Kidney epithelial cell (primary cell): ENCODE results near the gene HSD17B2. TPM values are rescaled to one million over a fixed set of nuclear protein-coding genes. Genes with fewer than 3 reads are reported as not detected.
A peak's percentile ranks its signal among the peaks of the same experiment; 100 is the strongest.

ENCODE experiments used
- DNase-seq: peaks from one replicate; pipeline ENCODE4 v3.0.0-alpha.2; 2010; ENCODE audit warnings: low read depth
- H3K27me3 ChIP-seq: 2 replicates; pipeline ENCODE4 v1.6.0; 2011; ENCODE audit warnings: low read length; ENCODE audit not compliant: control insufficient read depth, insufficient read depth
- H3K36me3 ChIP-seq: 2 replicates; pipeline ENCODE4 v1.5.1; 2011; ENCODE audit warnings: low read length; ENCODE audit not compliant: control insufficient read depth, insufficient read depth
- H3K4me3 ChIP-seq: 2 replicates; pipeline ENCODE4 v1.5.1; 2011; ENCODE audit warnings: low read depth, mild to moderate bottlenecking, control low read depth, low read length
- total RNA-seq: library from RNA; depleted of rRNA; stranded (reverse); fragments of >200 nt; gene quantifications from 2 replicates; pipeline ENCODE4 v1.2.3, GENCODE V29; 2015
- TF ChIP-seq, protein P1 (sequence below): IDR thresholded peaks from 2 replicates; pipeline ENCODE4 v1.5.1; 2011; ENCODE audit warnings: mild to moderate bottlenecking, moderate library complexity, low read length, control low read depth, inconsistent platforms; ENCODE audit not compliant: insufficient read depth, poor library complexity, severe bottlenecking

The HSD17B2 gene
- total RNA-seq, 1 donor from 2014 or later = not detected

DNA sequence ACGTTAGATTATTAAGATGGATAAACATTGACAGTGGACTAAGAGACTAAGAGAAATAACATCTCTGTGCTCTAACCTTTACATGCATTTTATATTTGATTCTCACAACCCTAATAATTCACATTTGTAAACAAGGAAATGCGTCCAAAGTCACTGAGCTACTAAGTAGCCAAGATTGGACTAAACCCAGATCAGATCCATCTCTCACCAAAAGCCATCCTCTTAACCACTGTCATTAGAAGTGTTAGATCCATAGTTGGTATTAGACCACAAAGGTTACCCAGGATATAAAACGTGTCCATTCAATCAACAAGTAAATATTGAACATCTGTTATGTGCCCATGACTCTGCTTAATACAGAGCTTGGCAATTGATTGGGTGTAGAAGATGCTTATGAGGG, 5.2 kb downstream of the HSD17B2 start:
- Histone ChIP-seq H3K4me3 (no peak overlapping the region), H3K36me3 (no peaks in the 10 kb centered on the region), H3K27me3 (no peaks in the 10 kb centered on the region)
- DNase-seq = no peak
- TF ChIP-seq, protein P1, sequence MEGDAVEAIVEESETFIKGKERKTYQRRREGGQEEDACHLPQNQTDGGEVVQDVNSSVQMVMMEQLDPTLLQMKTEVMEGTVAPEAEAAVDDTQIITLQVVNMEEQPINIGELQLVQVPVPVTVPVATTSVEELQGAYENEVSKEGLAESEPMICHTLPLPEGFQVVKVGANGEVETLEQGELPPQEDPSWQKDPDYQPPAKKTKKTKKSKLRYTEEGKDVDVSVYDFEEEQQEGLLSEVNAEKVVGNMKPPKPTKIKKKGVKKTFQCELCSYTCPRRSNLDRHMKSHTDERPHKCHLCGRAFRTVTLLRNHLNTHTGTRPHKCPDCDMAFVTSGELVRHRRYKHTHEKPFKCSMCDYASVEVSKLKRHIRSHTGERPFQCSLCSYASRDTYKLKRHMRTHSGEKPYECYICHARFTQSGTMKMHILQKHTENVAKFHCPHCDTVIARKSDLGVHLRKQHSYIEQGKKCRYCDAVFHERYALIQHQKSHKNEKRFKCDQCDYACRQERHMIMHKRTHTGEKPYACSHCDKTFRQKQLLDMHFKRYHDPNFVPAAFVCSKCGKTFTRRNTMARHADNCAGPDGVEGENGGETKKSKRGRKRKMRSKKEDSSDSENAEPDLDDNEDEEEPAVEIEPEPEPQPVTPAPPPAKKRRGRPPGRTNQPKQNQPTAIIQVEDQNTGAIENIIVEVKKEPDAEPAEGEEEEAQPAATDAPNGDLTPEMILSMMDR = no peak

DNA sequence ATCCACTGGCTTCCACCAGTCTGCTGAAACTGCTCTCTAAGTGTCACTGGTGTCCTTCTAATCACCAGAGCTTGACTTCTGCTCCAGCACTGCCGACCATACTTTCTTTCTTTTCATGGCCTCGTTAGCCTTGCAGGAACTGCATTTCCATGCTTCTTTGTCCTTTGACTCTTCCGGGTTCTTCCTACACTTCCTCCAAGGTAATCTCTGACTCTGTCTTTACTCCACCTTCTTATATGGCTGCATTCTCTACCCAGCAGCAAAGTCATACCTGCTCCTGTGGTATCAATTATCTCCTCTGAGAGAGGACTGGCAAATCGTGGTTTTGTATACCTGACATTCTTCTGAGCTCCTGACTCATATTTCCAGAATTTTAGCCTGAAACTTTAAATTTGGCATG, 6.5 kb downstream of the HSD17B2 start:
- no peak overlapping the region for H3K4me3 ChIP-seq
- H3K27me3 ChIP-seq = no peaks in the 10 kb centered on the region
- no peak for DNase-seq
- no peaks in the 10 kb centered on the region for H3K36me3 ChIP-seq
- TF ChIP-seq, protein P1 = no peak

DNA sequence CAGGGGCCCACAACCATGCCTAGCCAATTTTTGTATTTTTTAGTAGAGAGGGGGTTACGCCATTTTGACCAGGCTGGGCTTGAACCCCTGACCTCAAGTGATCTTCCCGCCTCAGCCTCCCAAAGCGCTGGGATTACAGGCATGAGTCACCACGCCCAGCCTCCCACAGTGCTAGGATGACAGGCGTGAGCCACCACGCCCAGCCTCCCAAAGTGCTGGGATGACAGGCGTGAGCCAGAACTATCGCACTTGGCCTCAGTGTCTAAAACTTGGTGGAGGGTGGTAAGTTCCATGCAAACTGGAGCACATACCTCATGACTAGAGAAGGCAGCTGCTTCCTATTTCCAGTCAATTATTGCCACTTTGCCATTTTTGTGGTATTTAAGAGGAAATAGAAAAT, 7.1 kb downstream of the HSD17B2 start:
- DNase-seq = no peak
- Histone ChIP-seq H3K36me3 (no peaks in the 10 kb centered on the region), H3K27me3 (no peaks in the 10 kb centered on the region), H3K4me3 (no peak overlapping the region)
- TF ChIP-seq, protein P1 = no peak

DNA sequence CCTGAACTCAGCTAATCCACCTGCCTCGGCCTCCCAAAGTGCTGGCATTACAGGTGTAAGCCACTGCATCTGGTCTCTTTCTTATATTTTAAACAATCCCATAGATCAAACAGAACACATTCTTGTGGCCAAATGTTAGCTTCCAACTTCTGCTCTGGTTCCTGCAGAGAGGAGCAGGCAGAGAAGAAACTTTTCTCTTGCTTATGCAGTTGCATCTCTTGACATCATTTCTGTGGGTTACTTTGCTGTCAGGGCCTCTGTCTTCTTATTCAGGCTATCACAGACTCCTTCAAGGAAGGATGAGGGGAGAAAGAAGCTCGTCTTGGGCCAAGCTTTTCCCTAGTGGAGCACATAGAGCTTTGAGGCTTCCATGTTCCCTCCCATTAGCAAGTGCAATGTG, 7.8 kb downstream of the HSD17B2 start:
- H3K36me3 ChIP-seq = no peaks in the 10 kb centered on the region
- H3K27me3 ChIP-seq = no peaks in the 10 kb centered on the region
- no peak overlapping the region for H3K4me3 ChIP-seq
- no peak for DNase-seq
- TF ChIP-seq, protein P1 = no peak

DNA sequence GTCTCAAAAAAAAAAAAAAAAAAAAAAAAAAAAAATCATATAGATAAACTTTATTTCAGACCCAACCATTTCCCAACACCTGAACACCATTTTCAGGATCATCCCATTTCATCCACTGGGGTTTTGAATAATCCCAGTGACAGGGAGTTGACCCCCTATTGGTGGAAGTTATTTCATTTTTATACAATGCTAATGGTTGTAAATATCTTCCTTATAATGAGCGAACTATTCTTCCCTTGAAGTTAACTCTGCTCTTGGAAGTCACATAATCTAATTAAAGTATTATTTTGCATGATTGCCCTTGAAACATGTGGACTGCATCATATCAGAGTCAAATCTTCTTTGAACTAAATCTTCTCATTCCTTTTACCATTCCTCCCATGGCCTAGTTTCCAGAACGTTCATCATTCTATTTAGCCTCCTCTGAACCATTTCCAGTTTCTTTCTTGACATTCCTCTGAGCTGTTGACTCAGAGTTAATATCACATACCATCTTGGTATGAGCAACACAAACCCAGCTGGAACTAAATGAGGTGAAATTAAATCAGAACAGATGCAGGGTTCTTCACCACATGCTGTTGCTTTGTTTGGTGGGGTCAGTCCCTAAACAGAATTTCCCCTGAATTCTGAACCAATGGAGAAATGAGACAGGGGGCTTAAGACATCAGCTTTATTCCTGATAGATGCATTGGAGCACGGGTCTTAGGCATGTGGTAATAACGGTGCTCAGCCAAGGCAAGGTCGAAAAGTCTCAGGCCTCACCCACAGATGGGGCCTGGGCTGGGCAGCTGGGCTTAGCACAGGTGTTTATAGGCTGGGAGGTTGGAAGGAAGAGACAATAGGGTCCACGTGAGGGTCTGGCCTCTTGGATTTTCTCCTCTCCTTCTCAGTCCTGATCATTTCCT, 8.9 kb downstream of the HSD17B2 start:
- no peak overlapping the region for H3K4me3 ChIP-seq
- no peaks in the 10 kb centered on the region for H3K36me3 ChIP-seq
- DNase-seq = peak; percentile 35
- TF ChIP-seq, protein P1 = no peak
- H3K27me3 ChIP-seq = no peaks in the 10 kb centered on the region

DNA sequence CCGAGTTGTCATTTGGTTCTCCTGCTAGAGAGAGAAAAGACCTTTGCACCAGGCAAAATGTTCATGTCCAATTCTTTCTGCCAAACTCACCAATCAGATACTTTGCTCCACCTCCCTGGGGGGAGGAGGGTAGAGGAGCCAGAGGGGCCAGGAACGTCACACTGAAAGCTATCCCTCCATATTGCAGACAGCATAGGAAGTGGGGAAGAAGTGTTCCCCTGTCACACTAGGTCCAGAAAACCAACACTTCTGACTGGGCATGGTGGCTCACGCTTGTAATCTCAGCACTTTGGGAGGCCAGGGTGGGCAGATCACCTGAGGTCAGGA, 9.5 kb downstream of the HSD17B2 start:
- Histone ChIP-seq H3K4me3 (no peak overlapping the region), H3K27me3 (no peaks in the 10 kb centered on the region), H3K36me3 (no peaks in the 10 kb centered on the region)
- TF ChIP-seq, protein P1 = no peak
- no peak for DNase-seq
